Inferior parietal cortex (tissue), 1 donor: ENCODE results near the gene SPACA1.
"Not testable (repeated sequence)": the region's sequence is repeated elsewhere in the genome, so short reads cannot be mapped to it uniquely, and the experiment has no call there.

Experiments used
- DNase-seq: peaks from one replicate; pipeline ENCODE4 v3.0.0-alpha.2; 2016; ENCODE audit errors: extremely low spot score

Gene SPACA1

DNA sequence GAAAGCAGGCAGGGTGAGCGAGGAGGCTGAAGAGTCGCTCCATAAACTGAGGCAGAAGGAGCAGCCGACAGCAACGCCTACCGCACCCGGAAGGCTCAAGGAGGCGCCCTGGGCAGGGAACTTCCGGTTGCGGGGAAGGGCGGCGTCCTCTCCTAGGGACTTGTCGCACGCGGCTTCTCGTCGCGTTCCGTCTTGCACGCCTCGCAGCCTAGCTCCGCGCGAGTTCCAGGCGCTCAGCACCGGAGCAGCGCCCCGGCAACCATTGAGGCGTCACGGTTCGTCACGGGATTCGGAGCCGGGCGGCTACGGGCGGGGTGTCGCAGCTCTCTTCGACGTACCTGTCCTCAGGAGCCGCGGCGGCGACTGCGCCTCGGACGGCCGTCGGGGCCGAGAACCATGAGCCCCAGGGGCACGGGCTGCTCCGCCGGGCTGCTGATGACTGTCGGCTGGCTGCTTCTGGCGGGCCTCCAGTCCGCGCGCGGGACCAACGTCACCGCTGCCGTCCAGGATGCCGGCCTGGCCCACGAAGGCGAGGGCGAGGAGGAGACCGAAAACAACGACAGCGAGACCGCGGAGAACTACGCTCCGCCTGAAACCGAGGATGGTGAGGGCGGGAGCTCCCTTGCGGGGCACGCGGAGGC, at the start of gene SPACA1:
TSS of gene SPACA1 (plus strand) at position 332 of the 641 bp plus-strand sequence. CDS start at position 397, 65 bp downstream.
- no peak for DNase-seq

DNA sequence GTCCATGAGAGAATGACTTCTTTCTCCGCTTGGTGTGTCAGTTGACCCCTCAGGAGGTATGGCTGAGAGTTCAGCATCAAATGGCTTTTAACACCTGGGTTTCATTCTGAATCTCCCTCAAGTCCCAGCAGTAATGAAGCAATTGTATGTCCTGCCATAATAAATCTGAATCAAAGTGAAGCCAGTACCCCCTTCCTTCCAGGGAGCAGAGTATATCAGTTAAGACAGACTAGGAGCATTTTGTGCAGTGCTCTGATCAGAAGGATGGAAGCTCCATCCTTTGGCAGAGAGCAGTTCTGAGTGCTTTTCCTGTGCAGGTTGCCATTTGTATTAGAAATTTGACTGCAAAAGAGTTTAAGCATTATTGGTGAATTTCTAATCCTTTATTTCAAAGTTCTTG, 46.9 kb upstream of the SPACA1 start:
- no peak for DNase-seq

DNA sequence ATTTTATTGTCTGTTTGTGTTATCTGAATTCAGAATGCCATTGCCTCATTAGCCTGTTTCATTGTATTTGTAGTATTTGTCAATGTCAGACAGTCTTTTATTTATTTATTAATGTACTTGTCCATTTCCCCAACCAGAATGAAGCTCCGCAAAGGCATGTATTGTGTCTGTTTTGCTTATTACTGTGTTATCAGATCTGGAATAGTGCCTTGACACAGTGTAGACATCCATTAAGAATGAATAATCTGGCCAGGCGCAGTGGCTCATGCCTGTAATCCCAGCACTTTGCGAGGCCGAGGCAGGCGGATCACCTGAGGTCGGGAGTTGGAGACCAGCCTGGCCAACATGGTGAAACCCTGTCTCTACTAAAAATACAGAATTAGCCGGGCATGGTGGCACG, 46.4 kb upstream of the SPACA1 start:
- DNase-seq, result not testable (repeated sequence)

- DNase-seq, result no peak
Measured at GRCh38 chr6:88004707-88005106, 42.9 kb upstream of the SPACA1 start.

DNA sequence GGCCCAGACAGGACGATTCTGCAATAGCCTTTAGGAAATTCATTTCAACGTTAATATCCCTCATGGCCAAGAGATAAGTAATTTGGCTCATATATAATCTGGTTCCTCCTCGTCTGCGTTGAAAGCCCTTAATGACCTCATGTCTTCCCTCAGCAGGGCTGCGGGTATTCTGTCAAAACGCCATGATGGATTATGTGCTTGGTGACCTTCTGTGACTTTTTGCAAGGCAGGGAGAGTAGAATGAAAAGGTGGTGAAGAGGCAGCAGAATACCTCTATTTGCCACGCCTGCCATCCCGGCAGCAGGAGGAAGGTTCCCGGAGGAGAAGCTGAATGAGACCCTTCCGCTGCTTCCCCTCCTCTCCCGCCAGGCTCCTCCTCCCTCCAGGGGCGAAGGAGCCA, 41.1 kb upstream of the SPACA1 start:
- DNase-seq, result no peak

GRCh38 chr6:88008411-88008810, 39.2 kb upstream of the SPACA1 start:
- peak; percentile 20 for DNase-seq

DNA sequence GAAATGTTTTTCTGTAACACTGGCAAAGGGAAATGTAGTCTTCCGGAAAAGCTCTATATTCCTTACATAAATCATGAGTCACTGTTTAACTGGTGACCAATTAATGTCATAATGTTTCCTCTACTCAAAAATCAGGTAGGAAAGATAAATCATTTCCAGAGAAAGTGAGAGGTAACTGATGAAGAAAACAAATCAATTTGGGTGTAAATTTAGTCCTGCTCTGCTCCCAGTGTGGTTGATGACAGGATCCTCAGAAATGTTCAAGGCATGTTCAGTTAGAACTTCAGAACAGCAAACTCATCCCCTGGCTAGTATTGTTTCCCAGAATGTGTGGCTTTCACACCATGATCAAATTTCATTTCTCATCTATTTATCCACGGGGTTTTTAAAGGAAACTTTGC, 38.8 kb upstream of the SPACA1 start:
- DNase-seq, result no peak

- no peak for DNase-seq
Measured at GRCh38 chr6:88013015-88013414, 34.6 kb upstream of the SPACA1 start.

GRCh38 chr6:88013554-88013953, 34.1 kb upstream of the SPACA1 start:
- DNase-seq, result no peak

GRCh38 chr6:88020439-88020838, 27.2 kb upstream of the SPACA1 start:
- DNase-seq, result no peak

GRCh38 chr6:88024696-88025095, 22.9 kb upstream of the SPACA1 start:
- DNase-seq, result no peak

GRCh38 chr6:88031550-88031949, 16.1 kb upstream of the SPACA1 start:
- DNase-seq, result no peak

DNA sequence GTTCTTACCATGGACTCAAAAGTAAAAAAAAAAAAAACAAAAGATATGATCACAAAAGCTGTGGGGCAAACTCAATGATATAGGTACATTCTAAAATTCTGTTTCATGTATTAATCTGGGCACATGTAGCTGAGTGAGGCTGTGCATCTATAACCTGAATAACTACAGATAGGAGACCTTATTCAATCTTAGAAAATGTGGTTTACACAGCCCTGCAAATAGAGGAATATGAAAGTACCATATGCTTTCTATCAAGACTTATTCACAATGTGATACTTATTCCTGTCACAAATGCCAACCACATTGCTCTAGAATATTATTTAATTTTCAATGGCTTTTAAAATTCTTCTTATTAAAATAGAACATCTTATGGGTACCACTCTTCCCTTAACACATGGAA, 3.1 kb upstream of the SPACA1 start:
- DNase-seq, result no peak

DNA sequence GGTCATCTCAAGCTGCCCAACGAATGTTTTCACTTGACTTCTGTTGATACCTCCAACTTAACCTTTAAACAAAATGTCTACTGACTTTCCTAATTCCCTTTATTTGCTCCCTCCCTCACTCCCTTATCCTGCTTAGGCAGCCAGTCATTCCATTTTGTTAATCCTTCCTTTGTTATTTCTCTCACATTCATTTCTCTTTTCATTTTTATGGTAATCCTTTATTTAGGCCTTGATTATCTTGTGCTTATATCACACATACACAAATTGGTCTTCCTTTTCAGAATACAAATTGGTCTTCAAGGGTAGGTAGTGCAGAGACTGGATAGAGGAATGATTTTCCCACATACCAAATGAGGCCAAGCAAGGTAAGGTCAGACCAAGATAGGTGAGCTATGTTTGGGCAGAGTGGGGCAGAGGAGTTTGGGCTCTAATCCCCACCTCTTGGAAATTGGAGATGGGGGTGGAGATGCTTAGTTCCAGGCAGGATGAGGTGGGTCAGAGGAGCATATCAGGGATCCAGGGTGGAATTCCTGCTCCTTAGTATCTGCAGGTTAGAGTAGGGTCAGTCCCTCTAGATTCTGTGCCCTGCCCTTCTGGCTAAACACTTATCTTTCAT, 2.0 kb upstream of the SPACA1 start:
- no peak for DNase-seq

- no peak for DNase-seq
Measured at GRCh38 chr6:88048578-88048977, 937 bp downstream of the SPACA1 start.

- no peak for DNase-seq
Measured at GRCh38 chr6:88050140-88050818, 2.6 kb downstream of the SPACA1 start.

GRCh38 chr6:88059191-88059590, 11.6 kb downstream of the SPACA1 start:
- no peak for DNase-seq

- DNase-seq, result no peak
Measured at GRCh38 chr6:88062376-88062775, 14.7 kb downstream of the SPACA1 start.

DNA sequence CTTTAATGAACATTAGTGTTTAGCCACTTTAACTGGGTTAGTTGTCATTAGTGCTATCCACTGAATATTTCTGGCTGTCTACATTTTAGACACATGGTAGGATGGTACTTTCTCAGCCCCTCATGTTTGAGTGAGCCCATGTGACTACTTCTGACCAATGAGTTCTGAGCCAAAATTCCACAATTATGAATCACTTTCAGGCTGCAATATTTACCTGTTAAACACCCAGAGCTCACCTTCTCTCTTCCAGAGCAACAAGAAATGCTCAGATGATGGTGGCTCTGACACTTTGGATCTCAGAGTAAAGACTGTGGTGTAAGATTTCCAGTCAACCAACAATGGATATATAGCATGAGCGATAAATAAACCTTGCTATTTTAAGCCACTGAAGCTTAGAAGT, 24.8 kb downstream of the SPACA1 start:
- DNase-seq, result no peak

- DNase-seq, result no peak
Measured at GRCh38 chr6:88074791-88075190, 27.1 kb downstream of the SPACA1 start.

- DNase-seq, result no peak
Measured at GRCh38 chr6:88077305-88077704, 29.7 kb downstream of the SPACA1 start.

- DNase-seq, result no peak
Measured at GRCh38 chr6:88086792-88087191, 39.2 kb downstream of the SPACA1 start.

GRCh38 chr6:88089708-88090107, 42.1 kb downstream of the SPACA1 start:
- DNase-seq, result no peak
